Ovary (tissue), 9 donors: Measurements from ENCODE around the gene CBX6. TPM values are rescaled to one million over a fixed set of nuclear protein-coding genes. Genes with fewer than 3 reads are reported as not detected.

Experiments
- DNase-seq, 5 donors: peaks; one replicate each; pipeline ENCODE4 v3.0.0-alpha.2; 2019 to 2020
- H3K27ac ChIP-seq, 2 donors: fragments of 200-600 bp; one replicate each; pipeline versions ENCODE4 v1.5.1 to v1.8.0; 2019 to 2022
- H3K27me3 ChIP-seq: fragments of 200-600 bp; one replicate; pipeline ENCODE4 v1.8.0; 2022
- H3K36me3 ChIP-seq: fragments of 200-600 bp; sonication (generic); one replicate; pipeline ENCODE4 v1.5.1; 2019
- H3K4me1 ChIP-seq: one replicate; pipeline ENCODE4 v1.8.1; 2013; ENCODE audit warnings: mild to moderate bottlenecking, moderate library complexity; ENCODE audit not compliant: insufficient read depth
- H3K4me3 ChIP-seq: fragments of 200-600 bp; sonication (generic); one replicate; pipeline ENCODE4 v1.5.1; 2017
- H3K9me3 ChIP-seq, 2 donors: fragments of 200-600 bp in 1 of 2; sonication (generic) in 1 of 2; one replicate each; pipeline versions ENCODE4 v1.5.1 to v1.8.1; 2013 to 2019; ENCODE audit warnings: mild to moderate bottlenecking in 1 of 2, moderate library complexity in 1 of 2
- CTCF ChIP-seq, 3 donors: fragments of 450-650 bp in 2 of 3; fragments of 200-600 bp in 1 of 3; IDR thresholded peaks; one replicate each; pipeline versions ENCODE4 v1.5.1 to v1.8.0; 2016 to 2022; ENCODE audit warnings: antibody characterized with exemption in 3 of 3, mild to moderate bottlenecking in 1 of 3
- EP300 ChIP-seq: sonication (generic); formaldehyde crosslinking; IDR thresholded peaks from one replicate; pipeline ENCODE4 v1.6.1; 2017; ENCODE audit warnings: antibody characterized with exemption
- POLR2A ChIP-seq: fragments of 450-650 bp; IDR thresholded peaks from one replicate; pipeline ENCODE4 v1.6.1; 2017; ENCODE audit warnings: antibody characterized with exemption, mild to moderate bottlenecking, moderate library complexity
- WGBS, 3 donors: extraction: QIAGEN DNeasy Blood & Tissue Kit in 1 of 3; methylation state at CpG; one replicate each; pipeline versions ENCODE4 v1.1.5 to v1.1.7; 2013 to 2017; 5-methylcytosine and 5-hydroxymethylcytosine counted together
- intact Hi-C, 4 donors: fragments of 100-400 bp; cut with DNase I; formaldehyde crosslinking; loops; one replicate each; pipeline versions ENCODE4 v1.11.0 to v1.15.1; 2022 to 2023
- polyA plus RNA-seq, 2 donors: library from polyadenylated mRNA; stranded (reverse); fragments of 200-250 nt in 1 of 2; fragments of 350-450 nt in 1 of 2; fragmentation: Illumina TruSeq in 1 of 2; extraction: RNeasy Lipid Tissue Mini Kit (QIAGEN cat#74804) in 1 of 2; gene quantifications; one replicate each; pipeline ENCODE4 v1.2.3, GENCODE V29; 2013 to 2014
- total RNA-seq, 7 donors: library from RNA; depleted of rRNA in 2 of 7; stranded (reverse); fragments of >200 nt in 2 of 7; fragmentation: NEBNext Ultra II Directional in 3 of 7; extraction: Animal tissue kit (Norgen Biotek cat#: 25700) in 3 of 7; gene quantifications; one replicate each; pipeline versions ENCODE4 v1.1.0 to v1.2.4, GENCODE V29; 2016 to 2023
- donor health status: DM: no; HTN: no; CAD: no; lungs with moderate emphysema.
- donor health status: DM: no; HTN: no; CAD: no.
- donor health status: Bipolar disorder and iron deficiency.
- donor health status: DM: yes; HTN: yes; CAD: no.
- donor health status: DM: no; HTN: no; CAD: no.
- donor health status: DM: yes; HTN: yes; CAD: no.

CBX6 gene
- total and polyA plus RNA-seq, 9 donors: 22.6 to 175 (median 115) TPM

GRCh38 chr22:38900677-38901076 lies 28.7 kb upstream of the CBX6 start:
- intact Hi-C loops: no loop called here
- no peak for DNase-seq
- 22 to 35% (median 24%) methylated on average over 5 of the region's 5 CpGs for WGBS, 3 donors
- Histone ChIP-seq H3K27ac (no peak overlapping the region), H3K27me3 (no peaks in the 10 kb centered on the region), H3K4me1 (no peaks in the 10 kb centered on the region), H3K9me3 (no peaks in the 10 kb centered on the region), H3K4me3 (no peak overlapping the region), H3K36me3 (no peaks in the 10 kb centered on the region)
- TF ChIP-seq EP300 (no peak), CTCF (IDR thresholded peaks at IDR 0.05) (no peak), POLR2A (no peak)

GRCh38 chr22:38891256-38891655 lies 19.2 kb upstream of the CBX6 start:
- H3K36me3 ChIP-seq: no peaks in the 10 kb centered on the region
- no peaks in the 10 kb centered on the region for H3K9me3 ChIP-seq
- WGBS, 3 donors: 63 to 67% (median 65%) methylated on average over 9 of the region's 9 CpGs
- no peak overlapping the region for H3K4me3 ChIP-seq
- no peaks in the 10 kb centered on the region for H3K4me1 ChIP-seq
- intact Hi-C loops: no loop called here
- TF ChIP-seq POLR2A (no peak), CTCF (IDR thresholded peaks at IDR 0.05) (no peak), EP300 (no peak)
- no peak overlapping the region for H3K27ac ChIP-seq
- H3K27me3 ChIP-seq: no peaks in the 10 kb centered on the region
- DNase-seq: no peak

- no peak overlapping the region for H3K27ac ChIP-seq
- WGBS, 3 donors: 91 to 95% (median 92%) methylated on average over 5 of the region's 5 CpGs
- H3K4me3 ChIP-seq: no peak overlapping the region
- no peak for TF ChIP-seq POLR2A
- TF ChIP-seq CTCF (IDR thresholded peaks at IDR 0.05): no peak
- no peak for TF ChIP-seq EP300
- H3K36me3 ChIP-seq: no peaks in the 10 kb centered on the region
- H3K27me3 ChIP-seq: no peaks in the 10 kb centered on the region
- H3K9me3 ChIP-seq: no peaks in the 10 kb centered on the region
- intact Hi-C loops: no loop called here
- DNase-seq: no peak
- H3K4me1 ChIP-seq: no peaks in the 10 kb centered on the region
Measured at GRCh38 chr22:38890377-38890776, 18.4 kb upstream of the CBX6 start.

- Histone ChIP-seq H3K9me3 (no peaks in the 10 kb centered on the region), H3K36me3 (no peaks in the 10 kb centered on the region), H3K4me3 (no peak overlapping the region), H3K27me3 (no peaks in the 10 kb centered on the region), H3K4me1 (peaks cover 19% of the 10 kb centered on the region), H3K27ac (no peak overlapping the region)
- intact Hi-C loops: no loop called here
- 55 to 70% (median 60%) methylated on average over 5 of the region's 5 CpGs for WGBS, 3 donors
- no peak for DNase-seq
- TF ChIP-seq EP300 (no peak), POLR2A (no peak), CTCF (IDR thresholded peaks at IDR 0.05) (no peak)
Measured at GRCh38 chr22:38886333-38886732, 14.3 kb upstream of the CBX6 start.
